Measurements from ENCODE around the gene PTPRN2.

GRCh38 chr7:157576415-157576814 is 1011.2 kb downstream of the PTPRN2 start:
- no peak for TF ChIP-seq SIN3A (conservative IDR thresholded peaks at IDR 0.05 in 1 of 2, IDR thresholded peaks at IDR 0.05 in 1 of 2; ENCODE audit: low read depth in 1 of 2, low read length in 2 of 2)
- no peak for TF ChIP-seq KDM1A (IDR thresholded peaks at IDR 0.05; ENCODE audit: borderline replicate concordance, low read length)

Measured in H1 (cell line).